IMR-90 (cell line): ENCODE results near the gene OR2V2. TPM values are rescaled to one million over a fixed set of nuclear protein-coding genes. Genes with fewer than 3 reads are reported as not detected.
"Not testable (repeated sequence)": the region's sequence is repeated elsewhere in the genome, so short reads cannot be mapped to it uniquely, and the experiment has no call there.

Experiments
- ATAC-seq: fragments of 200-7000 bp; cut with Tn5 transposase; 2 replicates; pipeline ENCODE4 v1.9.1; 2020; ENCODE audit warnings: low read depth, mild to moderate bottlenecking, moderate library complexity
- BruUV-seq: library from RNA; stranded (reverse); fragments of 400-500 nt; replicated peaks from 2 replicates; lab custom pipeline; 2021; lab: Mats Ljungman, UMichigan
- CTCF ChIA-PET: fragments of 300-600 bp; formaldehyde crosslinking; extraction: SDS; loops from one replicate; lab custom pipeline; 2021; ENCODE audit warnings: antibody characterized with exemption; lab: Yijun Ruan, JAX
- POLR2A ChIA-PET: fragments of 300-600 bp; sonication (Branson Sonifier 250); formaldehyde crosslinking; loops from one replicate; lab custom pipeline; 2022; ENCODE audit warnings: antibody characterized with exemption; ENCODE audit not compliant: unreplicated experiment; lab: Charles Lee
- DNase-seq: peaks from one replicate; pipeline ENCODE4 v3.0.0; 2013
- H2AFZ ChIP-seq: replicated peaks from 2 replicates; pipeline ENCODE3; 2013; ENCODE audit warnings: low read length, mild to moderate bottlenecking; ENCODE audit not compliant: poor library complexity
- H2AK5ac ChIP-seq: 2 replicates; pipeline ENCODE4 v1.6.1; 2013; ENCODE audit warnings: low read depth, low read length, inconsistent platforms
- H2AK9ac ChIP-seq: replicated peaks from 2 replicates; pipeline ENCODE3; 2013; ENCODE audit warnings: mild to moderate bottlenecking, low read depth, low read length, moderate library complexity; ENCODE audit not compliant: poor library complexity
- H2BK120ac ChIP-seq: 2 replicates; pipeline ENCODE4 v1.6.1; 2013; ENCODE audit warnings: low read depth, low read length, inconsistent platforms
- H2BK15ac ChIP-seq: 3 replicates; pipeline ENCODE4 v1.6.1; 2013; ENCODE audit warnings: low read depth, low read length, inconsistent platforms
- H2BK20ac ChIP-seq: 2 replicates; pipeline ENCODE4 v1.6.1; 2013; ENCODE audit warnings: low read depth, mild to moderate bottlenecking, inconsistent platforms, low read length, moderate library complexity
- H2BK5ac ChIP-seq: 2 replicates; pipeline ENCODE4 v1.6.1; 2013; ENCODE audit warnings: mild to moderate bottlenecking, low read depth, low read length, inconsistent platforms; ENCODE audit not compliant: poor library complexity, severe bottlenecking
- H3K14ac ChIP-seq: replicated peaks from 2 replicates; pipeline ENCODE4 v1.6.1; 2013; ENCODE audit warnings: low read depth, low read length, inconsistent platforms
- H3K18ac ChIP-seq: 2 replicates; pipeline ENCODE4 v1.6.1; 2013; ENCODE audit warnings: low read depth, low read length, control low read depth
- H3K23ac ChIP-seq: 2 replicates; pipeline ENCODE4 v1.6.1; 2013; ENCODE audit warnings: low read depth, low read length, inconsistent platforms
- H3K27ac ChIP-seq: 2 replicates; pipeline ENCODE4 v1.5.1; 2013; ENCODE audit warnings: mild to moderate bottlenecking, control low read depth, low read length; ENCODE audit not compliant: insufficient read depth
- H3K27me3 ChIP-seq: 2 replicates; pipeline ENCODE4 v1.6.1; 2013; ENCODE audit warnings: low read length; ENCODE audit not compliant: control insufficient read depth, insufficient read depth
- H3K36me3 ChIP-seq: 2 replicates; pipeline ENCODE4 v1.6.1; 2013; ENCODE audit warnings: low read length, mixed read lengths; ENCODE audit not compliant: control insufficient read depth, insufficient read depth
- H3K4ac ChIP-seq: 2 replicates; pipeline ENCODE4 v1.6.1; 2013; ENCODE audit warnings: low read depth, low read length, inconsistent platforms
- H3K4me1 ChIP-seq: 2 replicates; pipeline ENCODE4 v1.6.1; 2013; ENCODE audit warnings: low read length, mixed read lengths; ENCODE audit not compliant: control insufficient read depth, insufficient read depth
- H3K4me2 ChIP-seq: 2 replicates; pipeline ENCODE4 v1.6.1; 2013; ENCODE audit warnings: low read depth, mild to moderate bottlenecking, control low read depth, low read length, moderate library complexity
- H3K4me3 ChIP-seq: 2 replicates; pipeline ENCODE4 v1.5.1; 2013; ENCODE audit warnings: low read depth, mild to moderate bottlenecking, control low read depth, low read length, moderate library complexity; ENCODE audit not compliant: insufficient read depth
- H3K56ac ChIP-seq: 2 replicates; pipeline ENCODE4 v1.6.1; 2013; ENCODE audit warnings: low read length, inconsistent platforms; ENCODE audit not compliant: insufficient read depth; ENCODE audit errors: extremely low read depth
- H3K79me1 ChIP-seq, 2 experiments: 2 replicates each; pipeline ENCODE4 v1.6.1; 2013; ENCODE audit warnings: low read length in 2 of 2, inconsistent platforms in 1 of 2, low read depth in 1 of 2
- H3K9ac ChIP-seq: 2 replicates; pipeline ENCODE4 v1.6.1; 2013; ENCODE audit warnings: low read depth, low read length, control low read depth
- H3K9me1 ChIP-seq: 2 replicates; pipeline ENCODE4 v1.6.1; 2013; ENCODE audit warnings: low read length, inconsistent platforms; ENCODE audit not compliant: insufficient read depth
- H3K9me3 ChIP-seq: 2 replicates; pipeline ENCODE4 v1.6.1; 2013; ENCODE audit warnings: low read length; ENCODE audit not compliant: control insufficient read depth, insufficient read depth
- H4K20me1 ChIP-seq: 2 replicates; pipeline ENCODE4 v1.6.1; 2013; ENCODE audit warnings: low read length, inconsistent platforms; ENCODE audit not compliant: insufficient read depth
- H4K5ac ChIP-seq: 2 replicates; pipeline ENCODE4 v1.6.1; 2013; ENCODE audit warnings: mild to moderate bottlenecking, low read depth, low read length, control low read depth
- H4K8ac ChIP-seq, 2 experiments: 2 replicates each; pipeline ENCODE4 v1.6.1; 2013; ENCODE audit warnings: low read depth in 2 of 2, low read length in 2 of 2, control low read depth in 1 of 2, inconsistent platforms in 1 of 2
- H4K91ac ChIP-seq: 2 replicates; pipeline ENCODE4 v1.6.1; 2013; ENCODE audit warnings: low read depth, low read length, inconsistent platforms; ENCODE audit not compliant: insufficient read depth
- WGBS, 2 experiments: methylation state at CpG; one replicate each; pipeline versions ENCODE4 v1.1.5 to v1.1.7; 2013; ENCODE audit warnings: missing lambda C conversion rate in 2 of 2; ENCODE audit not compliant: insufficient read length in 1 of 2; ENCODE audit errors: extremely low coverage in 2 of 2; 5-methylcytosine and 5-hydroxymethylcytosine counted together
- dilution Hi-C: fragments of 300-500 bp; cut with HindIII; formaldehyde crosslinking; loops from one replicate; pipeline ENCODE4 v1.14.3; 2018; ENCODE audit warnings: low sequenced_read_pairs; ENCODE audit not compliant: unreplicated experiment
- in situ Hi-C: fragments of 300-500 bp; cut with MboI; formaldehyde crosslinking; loops from 3 replicates; pipeline ENCODE4 v1.14.3; 2019; ENCODE audit warnings: low sequenced_read_pairs, inconsistent platforms, mixed read lengths
- intact Hi-C: fragments of 100-400 bp; cut with micrococcal nuclease; formaldehyde crosslinking; loops from 2 replicates; pipeline ENCODE4 v1.10.0; 2022
- polyA plus RNA-seq, 3 experiments: library from polyadenylated mRNA; depleted of rRNA; stranded (reverse); fragments of >200 nt; gene quantifications; 2 replicates each; pipeline ENCODE4 v1.2.3, GENCODE V29; 2012; ENCODE audit warnings: low replicate concordance in 1 of 3
- total RNA-seq: library from RNA; depleted of rRNA; stranded (reverse); fragments of >200 nt; gene quantifications from 2 replicates; pipeline ENCODE4 v1.2.3, GENCODE V29; 2012

Gene OR2V2
- total and polyA plus RNA-seq, 2 of the 4 experiments (the other 2 are of a cell fraction), result not detected

DNA sequence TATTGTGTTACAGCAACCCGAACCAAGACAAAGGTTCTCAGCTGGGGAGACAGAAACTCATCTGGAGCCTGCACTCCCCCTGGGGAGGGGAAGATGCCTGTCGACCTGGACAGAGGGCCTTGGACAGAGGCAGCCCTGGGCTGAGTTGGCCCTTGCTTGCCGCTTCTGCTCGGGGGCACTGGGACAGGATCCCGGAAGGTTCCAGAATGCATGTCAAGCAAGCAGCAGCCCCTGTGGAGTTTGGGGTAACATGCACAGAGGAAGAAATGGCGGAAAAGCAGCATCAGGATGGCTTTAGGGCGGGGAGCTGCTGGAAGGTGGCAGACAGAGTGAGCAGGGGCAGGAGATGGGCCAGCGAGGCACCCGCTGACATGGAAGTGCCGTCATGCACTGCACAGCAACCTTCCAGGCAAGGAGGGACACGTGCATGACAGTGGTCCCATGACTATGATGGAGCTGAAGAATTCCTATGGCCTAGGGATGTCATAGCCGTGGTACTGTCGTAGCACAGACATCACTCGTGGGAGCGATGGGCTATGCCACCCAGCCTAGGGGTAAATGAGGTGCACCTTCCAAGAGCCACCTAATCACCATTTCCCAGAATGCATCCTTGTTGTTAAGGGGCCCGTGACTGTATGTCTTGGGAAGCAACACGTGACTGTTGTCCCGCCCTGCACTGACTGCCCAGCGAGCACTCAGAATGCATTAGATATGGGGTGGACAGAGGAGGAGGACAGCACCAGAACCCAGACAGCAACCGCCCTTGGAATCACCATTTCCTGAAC is 42.6 kb upstream of the OR2V2 start:
- BruUV-seq, H2BK20ac ChIP-seq, CTCF ChIA-PET, H2AK9ac ChIP-seq, H3K4me2 ChIP-seq, H3K79me1 ChIP-seq, H3K14ac ChIP-seq, H3K9me3 ChIP-seq, H2BK5ac ChIP-seq, H3K36me3 ChIP-seq, ATAC-seq, H2BK120ac ChIP-seq, H2BK15ac ChIP-seq, H3K56ac ChIP-seq, H4K20me1 ChIP-seq, H3K27ac ChIP-seq, H2AK5ac ChIP-seq, H3K23ac ChIP-seq, H4K8ac ChIP-seq, POLR2A ChIA-PET, H3K9me1 ChIP-seq, H2AFZ ChIP-seq, in situ Hi-C loops, H3K4me1 ChIP-seq, DNase-seq, H3K4ac ChIP-seq, dilution Hi-C loops, H3K9ac ChIP-seq, H3K18ac ChIP-seq, intact Hi-C loops, H3K4me3 ChIP-seq, H4K91ac ChIP-seq, H4K5ac ChIP-seq: not testable (repeated sequence)
- H3K27me3 ChIP-seq, result peaks cover 14% of the 10 kb centered on the region
- WGBS, 2 experiments, result 56% methylated on average over 6 of the region's 20 CpGs; no CpG with 5 or more reads in 1 of the 2 experiments
